Lung (tissue), 12 donors: ENCODE results near the gene FAM193A. TPM values are rescaled to one million over a fixed set of nuclear protein-coding genes. Genes with fewer than 3 reads are reported as not detected.

ENCODE experiments used
- ATAC-seq: fragments of 200-7000 bp; cut with Tn5 transposase; one replicate; pipeline ENCODE4 v1.9.1; 2020; ENCODE audit warnings: moderate number of reproducible peaks; ENCODE audit not compliant: insufficient read depth, low FRiP score
- DNase-seq, 3 donors: peaks; one replicate each; pipeline ENCODE4 v3.0.0-alpha.2; 2013 to 2017
- H3K27ac ChIP-seq, 2 donors: one replicate each; pipeline ENCODE4 v1.5.1; 2013; ENCODE audit warnings: mild to moderate bottlenecking in 2 of 2, moderate library complexity in 2 of 2, control low read depth in 1 of 2, inconsistent platforms in 1 of 2, low read depth in 1 of 2, low read length in 1 of 2
- H3K27me3 ChIP-seq, 3 donors: one replicate each; pipeline ENCODE4 v1.5.1; 2013; ENCODE audit warnings: low read length in 2 of 3; ENCODE audit not compliant: control insufficient read depth in 3 of 3, insufficient read depth in 3 of 3
- H3K36me3 ChIP-seq, 4 donors: one replicate each; pipeline ENCODE4 v1.5.1; 2013; ENCODE audit warnings: low read length in 4 of 4, mild to moderate bottlenecking in 1 of 4, moderate library complexity in 1 of 4; ENCODE audit not compliant: control insufficient read depth in 4 of 4, insufficient read depth in 4 of 4
- H3K4me1 ChIP-seq, 5 donors: one replicate each; pipeline ENCODE4 v1.5.1; 2013; ENCODE audit warnings: low read length in 5 of 5, mild to moderate bottlenecking in 2 of 5, moderate library complexity in 1 of 5; ENCODE audit not compliant: control insufficient read depth in 5 of 5, insufficient read depth in 5 of 5
- H3K4me3 ChIP-seq: one replicate; pipeline ENCODE4 v1.5.1; 2013; ENCODE audit warnings: mild to moderate bottlenecking, control low read depth, moderate library complexity
- H3K9ac ChIP-seq, 2 donors: one replicate each; pipeline ENCODE4 v1.5.1; 2013; ENCODE audit warnings: low read length in 2 of 2, control low read depth in 1 of 2; ENCODE audit not compliant: insufficient read depth in 1 of 2
- H3K9me3 ChIP-seq, 4 donors: one replicate each; pipeline ENCODE4 v1.5.1; 2013; ENCODE audit warnings: low read length in 3 of 4, mild to moderate bottlenecking in 1 of 4, moderate library complexity in 1 of 4; ENCODE audit not compliant: control insufficient read depth in 4 of 4, insufficient read depth in 3 of 4
- CTCF ChIP-seq: IDR thresholded peaks from 2 replicates; pipeline ENCODE4 v1.5.1; 2012; ENCODE audit warnings: mild to moderate bottlenecking; ENCODE audit errors: control extremely low read depth, extremely low read depth
- WGBS, 2 donors: extraction: QIAGEN DNeasy Blood & Tissue Kit; methylation state at CpG; one replicate each; pipeline ENCODE4 v1.1.7; 2013; 5-methylcytosine and 5-hydroxymethylcytosine counted together
- polyA plus RNA-seq, 2 donors: library from polyadenylated mRNA; stranded (reverse); fragments of 200-250 nt; gene quantifications; one replicate each; pipeline ENCODE4 v1.2.1, GENCODE V29; 2013
- total RNA-seq, 2 donors: library from RNA; depleted of rRNA in 1 of 2; stranded (reverse); fragments of >200 nt in 1 of 2; gene quantifications; one replicate each; pipeline ENCODE4 v1.2.1, GENCODE V29; 2014 to 2021
- donor health status: control.
- donor health status: control.
- donor health status: Bipolar disorder and iron deficiency.
- donor health status: healthy.
- donor health status: DM: yes; HTN: yes; CAD: no.

FAM193A gene
- total and polyA plus RNA-seq, 4 donors, result 9.7 to 33.2 (median 17.5) TPM

DNA sequence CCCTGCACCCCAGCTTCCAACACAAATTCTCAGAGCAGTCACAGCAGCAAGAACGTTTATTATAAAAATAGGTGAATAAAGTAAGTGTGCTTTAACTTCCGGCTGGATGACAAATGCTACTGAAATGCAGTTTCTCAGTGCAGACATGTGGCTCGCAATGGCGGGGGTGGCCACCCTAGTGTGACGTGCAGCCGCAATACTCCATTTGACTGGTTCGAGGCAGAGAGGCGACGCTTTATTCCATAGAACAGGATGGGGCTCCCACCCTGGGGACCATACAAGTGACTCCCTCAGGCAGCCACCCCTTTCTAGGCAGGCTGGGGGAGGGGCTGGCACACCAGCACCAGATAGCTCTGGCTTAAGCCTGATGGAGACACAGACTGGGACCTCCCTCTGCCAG, 205.2 kb downstream of the FAM193A start:
- DNase-seq (no peak), ATAC-seq (no peak)
- Histone ChIP-seq H3K27ac (no peak overlapping the region), H3K4me3 (no peak overlapping the region), H3K9ac (no peak overlapping the region), H3K27me3 (no peaks in the 10 kb centered on the region), H3K4me1 (peaks cover 0 to 9% (median 2%) of the 10 kb centered on the region in 5 donors), H3K36me3 (peaks cover 0 to 48% (median 6%) of the 10 kb centered on the region in 4 donors), H3K9me3 (no peaks in the 10 kb centered on the region)
- TF ChIP-seq CTCF, result no peak
- 89 to 90% methylated on average over 9 of the region's 9 CpGs for whole genome bisulfite sequencing, 2 donors

DNA sequence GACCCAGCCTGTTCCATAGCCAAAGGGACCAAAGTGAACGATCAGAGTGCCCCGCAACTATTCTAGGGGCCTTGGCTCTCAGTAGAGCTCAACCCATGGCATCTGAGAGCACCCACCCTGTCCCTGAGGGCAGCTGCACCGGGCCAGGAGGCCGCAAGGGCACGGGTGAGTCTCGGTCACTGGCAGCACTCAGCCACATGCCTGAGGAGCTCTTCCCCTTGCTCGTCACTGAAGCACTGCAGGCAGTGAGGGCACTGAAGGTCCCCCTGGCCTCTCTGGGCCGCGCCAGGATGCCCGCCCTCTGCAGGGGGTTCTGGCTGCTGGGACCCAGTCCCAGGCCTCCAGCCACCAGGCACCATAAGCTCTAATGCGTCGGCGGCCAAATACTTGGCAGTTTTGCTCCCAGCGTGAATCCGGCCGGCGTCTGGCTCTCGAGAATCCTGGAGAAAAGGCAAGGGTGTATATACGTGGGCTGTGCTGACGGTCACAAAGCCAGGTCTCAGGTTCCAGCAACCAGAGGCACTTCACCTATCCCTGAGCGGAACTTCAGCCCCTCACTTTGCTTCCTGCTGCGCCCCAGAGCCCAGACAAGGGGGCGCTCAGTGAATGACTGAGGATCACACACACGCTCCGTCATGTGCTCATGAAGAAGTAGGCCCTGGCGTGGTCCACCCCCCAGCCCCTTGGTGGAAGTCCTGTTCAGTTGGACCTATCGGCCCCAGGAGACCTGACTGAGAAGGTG, 205.8 kb downstream of the FAM193A start:
- no peak overlapping the region for H3K27ac ChIP-seq

GRCh38 chr4:2742823-2743517, 206.5 kb downstream of the FAM193A start:
- DNase-seq, result no peak
- no peak overlapping the region for H3K4me3 ChIP-seq
- no peak for ATAC-seq
- H3K27me3 ChIP-seq, result no peaks in the 10 kb centered on the region
- no peak overlapping the region for H3K9ac ChIP-seq
- H3K27ac ChIP-seq, result no peak overlapping the region
- H3K9me3 ChIP-seq, result no peaks in the 10 kb centered on the region
- WGBS, 2 donors, result 83 to 88% methylated on average over 6 of the region's 6 CpGs
- TF ChIP-seq CTCF, result no peak
- peaks cover 0 to 16% (median 7%) of the 10 kb centered on the region in 5 donors for H3K4me1 ChIP-seq
- peaks cover 4 to 59% (median 10%) of the 10 kb centered on the region in 4 donors for H3K36me3 ChIP-seq

More for the DNA sequence above, 205.8 kb downstream of the FAM193A start:
- Histone ChIP-seq H3K27me3 (no peaks in the 10 kb centered on the region), H3K9ac (no peak overlapping the region), H3K36me3 (peaks cover 4 to 54% (median 6%) of the 10 kb centered on the region in 4 donors), H3K4me1 (peaks cover 0 to 15% (median 7%) of the 10 kb centered on the region in 5 donors), H3K4me3 (no peak overlapping the region), H3K9me3 (no peaks in the 10 kb centered on the region)
- 94 to 95% methylated on average over 27 of the region's 27 CpGs for WGBS, 2 donors
- no peak for ATAC-seq
- TF ChIP-seq CTCF, result no peak
- DNase-seq, result no peak
